Right lobe of liver (tissue), 6 donors: ENCODE measurements around the gene POLR2E. TPM values are rescaled to one million over a fixed set of nuclear protein-coding genes. Genes with fewer than 3 reads are reported as not detected.

Experiments
- ATAC-seq, 4 donors: fragments of 200-7000 bp; cut with Tn5 transposase; one replicate each; pipeline ENCODE4 v1.9.1; 2020; ENCODE audit warnings: mild to moderate bottlenecking in 4 of 4, moderate library complexity in 4 of 4
- DNase-seq, 3 donors: peaks; one replicate each; pipeline ENCODE4 v3.0.0-alpha.2; 2020
- H3K27ac ChIP-seq, 3 donors: fragments of 200-600 bp; one replicate each; pipeline ENCODE4 v1.8.0; 2022
- H3K27me3 ChIP-seq, 2 donors: fragments of 200-600 bp; one replicate each; pipeline ENCODE4 v1.8.0; 2022
- H3K36me3 ChIP-seq, 4 donors: fragments of 200-600 bp; sonication (generic) in 1 of 4; one replicate each; pipeline versions ENCODE4 v1.5.1 to v1.8.0; 2017 to 2022; ENCODE audit warnings: control low read depth in 1 of 4
- H3K4me1 ChIP-seq, 4 donors: fragments of 200-600 bp; sonication (generic) in 1 of 4; one replicate each; pipeline versions ENCODE4 v1.5.1 to v1.8.0; 2017 to 2022; ENCODE audit warnings: control low read depth in 1 of 4
- H3K4me3 ChIP-seq, 3 donors: fragments of 200-600 bp; one replicate each; pipeline ENCODE4 v1.8.0; 2022
- H3K9me3 ChIP-seq, 4 donors: fragments of 200-600 bp; sonication (generic) in 1 of 4; one replicate each; pipeline versions ENCODE4 v1.5.1 to v1.8.0; 2017 to 2022; ENCODE audit warnings: control low read depth in 1 of 4
- POLR2A ChIP-seq: fragments of 450-650 bp; IDR thresholded peaks from one replicate; pipeline ENCODE4 v1.6.1; 2017; ENCODE audit warnings: antibody characterized with exemption, mild to moderate bottlenecking
- WGBS: methylation state at CpG from one replicate; pipeline ENCODE4 v1.1.6; 2018; ENCODE audit warnings: low coverage, low lambda C conversion rate; ENCODE audit not compliant: insufficient coverage; ENCODE audit errors: missing lambda C conversion rate; 5-methylcytosine and 5-hydroxymethylcytosine counted together
- intact Hi-C, 2 donors: fragments of 100-400 bp; cut with DNase I; formaldehyde crosslinking; loops; one replicate each; pipeline versions ENCODE4 v1.11.2 to v1.14.1; 2022
- total RNA-seq, 6 experiments: library from RNA; depleted of rRNA in 2 of 6; stranded (reverse); fragments of >200 nt in 2 of 6; fragmentation: NEBNext Ultra II Directional in 3 of 6; extraction: Animal tissue kit (Norgen Biotek cat#: 25700) in 3 of 6; gene quantifications; one replicate each; pipeline versions ENCODE4 v1.1.0 to v1.2.4, GENCODE V29; 2016 to 2023
- TF ChIP-seq, protein P1 (sequence below), 4 donors: fragments of 200-600 bp in 3 of 4; fragments of 450-650 bp in 1 of 4; IDR thresholded peaks; one replicate each; pipeline versions ENCODE4 v1.5.1 to v1.8.0; 2016 to 2022; ENCODE audit warnings: antibody characterized with exemption in 4 of 4, mild to moderate bottlenecking in 2 of 4
- donor health status: DM: no; HTN: yes; CAD: no.
- donor health status: DM: no; HTN: no; CAD: no.
- donor health status: DM: no; HTN: no; CAD: no.
- donor health status: DM: no; HTN: yes; CAD: no.
- donor health status: DM: no; HTN: yes; CAD: no.

Gene POLR2E
- total RNA-seq, 6 experiments from 2014 or later, result 112 to 256 (median 131) TPM

DNA sequence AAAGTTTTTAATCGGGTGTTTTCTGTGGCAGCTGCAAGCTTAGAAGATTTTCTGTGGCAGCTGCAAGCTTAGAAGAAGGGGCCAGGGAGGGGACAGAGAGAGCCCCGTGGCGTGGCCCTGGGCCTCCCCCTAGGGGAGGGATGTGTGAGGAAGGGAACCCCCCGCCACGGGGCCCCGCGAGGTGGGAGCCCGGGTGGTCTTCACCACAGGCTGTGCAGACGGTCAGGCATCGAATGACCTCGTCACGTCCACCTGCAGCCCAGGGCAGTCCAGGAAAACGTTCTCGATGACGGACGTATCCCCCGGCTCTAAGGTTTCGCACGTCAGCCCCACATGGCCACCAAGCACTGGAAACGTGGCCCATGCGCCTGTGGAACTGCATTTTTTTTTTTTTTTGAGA is 8.6 kb downstream of the POLR2E start:
- ATAC-seq (no peak), DNase-seq (no peak)
- whole genome bisulfite sequencing, result 72% methylated on average over 5 of the region's 21 CpGs

DNA sequence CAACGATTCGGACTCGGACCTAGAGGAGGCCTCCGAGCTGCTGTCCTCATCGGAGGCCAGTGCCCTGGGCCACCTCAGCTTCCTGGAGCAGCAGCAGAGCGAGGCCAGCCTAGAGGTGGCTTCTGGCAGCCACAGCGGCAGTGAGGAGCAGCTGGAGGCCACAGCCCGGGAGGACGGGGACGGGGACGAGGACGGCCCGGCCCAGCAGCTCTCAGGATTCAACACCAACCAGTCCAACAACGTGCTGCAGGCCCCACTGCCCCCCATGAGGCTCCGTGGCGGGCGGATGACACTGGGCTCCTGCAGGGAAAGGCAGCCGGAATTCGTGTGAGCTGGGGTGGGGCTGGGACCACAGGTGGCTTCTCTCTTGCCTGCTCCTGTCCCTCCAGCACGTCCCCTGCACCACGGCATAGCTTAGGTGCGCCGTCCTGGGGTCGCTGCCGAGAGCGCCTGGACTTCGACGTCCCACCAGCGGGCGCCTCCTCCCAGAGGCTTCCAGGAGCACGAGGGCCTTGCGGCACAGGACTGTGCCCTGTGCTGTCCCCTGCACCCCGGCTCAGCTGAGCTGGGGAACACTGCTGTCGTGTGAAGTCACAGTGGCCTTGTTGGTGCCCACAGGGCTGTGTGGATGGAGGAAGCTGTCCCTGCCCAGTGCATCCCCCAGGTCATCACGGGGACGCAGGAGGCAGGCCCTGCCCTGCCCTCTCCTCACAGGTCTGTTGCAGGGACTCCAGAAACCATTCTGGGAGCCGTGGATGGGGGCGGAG is 9.3 kb downstream of the POLR2E start:
- Histone ChIP-seq H3K4me1 (peaks cover 0 to 14% (median 3%) of the 10 kb centered on the region in 4 donors), H3K9me3 (no peaks in the 10 kb centered on the region), H3K36me3 (peaks cover 0 to 30% (median 11%) of the 10 kb centered on the region in 4 donors), H3K27ac (no peak overlapping the region), H3K27me3 (no peaks in the 10 kb centered on the region), H3K4me3 (no peak overlapping the region)
- 76% methylated on average over 8 of the region's 38 CpGs for WGBS
- no peak for TF ChIP-seq POLR2A
- TF ChIP-seq, protein P1, sequence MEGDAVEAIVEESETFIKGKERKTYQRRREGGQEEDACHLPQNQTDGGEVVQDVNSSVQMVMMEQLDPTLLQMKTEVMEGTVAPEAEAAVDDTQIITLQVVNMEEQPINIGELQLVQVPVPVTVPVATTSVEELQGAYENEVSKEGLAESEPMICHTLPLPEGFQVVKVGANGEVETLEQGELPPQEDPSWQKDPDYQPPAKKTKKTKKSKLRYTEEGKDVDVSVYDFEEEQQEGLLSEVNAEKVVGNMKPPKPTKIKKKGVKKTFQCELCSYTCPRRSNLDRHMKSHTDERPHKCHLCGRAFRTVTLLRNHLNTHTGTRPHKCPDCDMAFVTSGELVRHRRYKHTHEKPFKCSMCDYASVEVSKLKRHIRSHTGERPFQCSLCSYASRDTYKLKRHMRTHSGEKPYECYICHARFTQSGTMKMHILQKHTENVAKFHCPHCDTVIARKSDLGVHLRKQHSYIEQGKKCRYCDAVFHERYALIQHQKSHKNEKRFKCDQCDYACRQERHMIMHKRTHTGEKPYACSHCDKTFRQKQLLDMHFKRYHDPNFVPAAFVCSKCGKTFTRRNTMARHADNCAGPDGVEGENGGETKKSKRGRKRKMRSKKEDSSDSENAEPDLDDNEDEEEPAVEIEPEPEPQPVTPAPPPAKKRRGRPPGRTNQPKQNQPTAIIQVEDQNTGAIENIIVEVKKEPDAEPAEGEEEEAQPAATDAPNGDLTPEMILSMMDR (IDR thresholded peaks at IDR 0.05), result no peak
- ATAC-seq, result no peak
- intact Hi-C loops, result no loop called here
- peak in 1 of 3 donors; percentile 23 for DNase-seq

More for the DNA sequence above, 8.6 kb downstream of the POLR2E start:
- Histone ChIP-seq H3K4me1 (peaks cover 0 to 8% (median 1%) of the 10 kb centered on the region in 4 donors), H3K9me3 (no peaks in the 10 kb centered on the region), H3K4me3 (no peak overlapping the region), H3K36me3 (peaks cover 0 to 38% (median 16%) of the 10 kb centered on the region in 4 donors), H3K27me3 (no peaks in the 10 kb centered on the region), H3K27ac (no peak overlapping the region)
- intact Hi-C loops, result no loop called here
- TF ChIP-seq POLR2A, result no peak
- TF ChIP-seq, protein P1 (IDR thresholded peaks at IDR 0.05), result no peak

DNA sequence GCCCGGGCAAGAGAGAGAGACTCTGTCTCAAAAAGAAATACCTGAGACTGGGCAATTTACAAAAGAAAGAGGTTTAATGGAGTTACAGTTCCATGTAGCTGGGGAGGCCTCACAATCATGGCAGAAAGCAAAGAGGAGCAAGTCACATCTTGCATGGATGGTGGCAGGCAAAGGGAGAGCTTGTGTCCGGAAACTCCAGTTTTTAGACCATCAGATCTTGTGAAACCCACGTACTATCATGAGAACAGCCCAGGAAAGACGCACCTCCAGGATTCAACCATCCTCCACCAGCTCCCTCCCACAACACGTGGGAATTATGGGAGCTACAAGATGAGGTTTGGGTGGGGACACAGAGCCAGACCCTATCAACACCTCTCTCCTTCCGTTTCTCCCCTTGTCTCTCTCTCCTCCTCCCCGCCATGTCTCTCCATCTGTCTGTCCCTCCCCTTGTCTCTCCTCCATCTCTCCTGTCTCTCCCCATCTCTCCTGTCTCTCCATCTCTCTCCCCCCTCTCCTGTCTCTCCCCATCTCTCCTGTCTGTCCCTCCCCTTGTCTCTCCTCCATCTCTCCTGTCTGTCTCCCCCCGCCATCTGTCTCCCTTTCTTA is 10.0 kb downstream of the POLR2E start:
- Histone ChIP-seq H3K27me3 (no peaks in the 10 kb centered on the region), H3K36me3 (peaks cover 0 to 27% (median 9%) of the 10 kb centered on the region in 4 donors), H3K4me3 (no peak overlapping the region), H3K27ac (no peak overlapping the region), H3K9me3 (no peaks in the 10 kb centered on the region), H3K4me1 (peaks cover 0 to 14% (median 3%) of the 10 kb centered on the region in 4 donors)
- DNase-seq, result no peak
- intact Hi-C loops, result no loop called here
- no peak for ATAC-seq
- WGBS, result 80% methylated on average over 4 of the region's 8 CpGs
- TF ChIP-seq, protein P1 (IDR thresholded peaks at IDR 0.05), result no peak
- TF ChIP-seq POLR2A, result no peak

DNA sequence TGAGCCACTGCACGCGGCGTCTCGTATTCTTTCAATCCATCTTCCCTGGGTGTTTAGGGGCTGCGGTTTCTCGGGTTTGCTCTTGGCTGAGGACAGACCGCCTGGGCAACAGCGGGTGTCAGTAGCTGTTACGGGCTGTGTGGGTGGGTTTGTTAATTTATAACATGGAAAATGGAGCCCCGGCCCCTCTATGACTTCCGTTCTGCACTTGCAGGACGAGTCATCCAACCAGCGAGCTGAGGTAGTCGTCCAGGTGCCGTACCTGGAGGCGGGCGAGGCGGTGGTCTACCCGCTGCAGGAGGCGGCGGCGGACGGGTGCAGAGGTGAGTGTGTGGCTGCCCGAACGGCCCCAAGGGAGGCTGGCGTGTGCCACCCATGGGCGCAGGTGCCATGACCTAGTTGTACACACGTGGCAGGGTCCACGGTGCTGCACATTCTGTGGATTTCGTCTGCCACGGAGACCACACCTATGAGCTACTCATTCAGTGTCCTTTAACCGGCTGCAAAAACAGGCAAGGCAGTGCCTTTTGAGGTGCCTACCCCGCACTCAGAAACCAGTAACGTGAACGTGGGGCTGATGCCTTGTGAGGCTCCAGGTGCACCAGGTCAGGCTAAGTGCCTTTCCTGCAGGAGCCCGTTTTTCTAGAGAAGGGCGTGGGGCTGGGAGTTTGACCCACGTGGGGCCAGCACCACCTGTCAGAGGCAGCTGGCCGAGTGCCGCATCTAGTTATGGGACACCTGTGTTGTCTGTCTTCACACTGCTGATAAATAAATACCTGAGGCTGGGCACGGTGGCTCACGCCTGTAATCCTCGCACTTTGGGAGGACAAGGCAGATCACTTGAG is 10.9 kb downstream of the POLR2E start:
- peaks cover 0 to 23% (median 7%) of the 10 kb centered on the region in 4 donors for H3K36me3 ChIP-seq
- ATAC-seq, result no peak
- H3K4me3 ChIP-seq, result no peak overlapping the region
- intact Hi-C loops, result no loop called here
- TF ChIP-seq POLR2A, result no peak
- TF ChIP-seq, protein P1 (IDR thresholded peaks at IDR 0.05), result no peak
- no peaks in the 10 kb centered on the region for H3K9me3 ChIP-seq
- H3K27me3 ChIP-seq, result no peaks in the 10 kb centered on the region
- no peak overlapping the region for H3K27ac ChIP-seq
- DNase-seq, result no peak
- H3K4me1 ChIP-seq, result peaks cover 0 to 14% (median 3%) of the 10 kb centered on the region in 4 donors
- 51% methylated on average over 8 of the region's 43 CpGs for WGBS
